CD1c-positive myeloid dendritic cell (primary cell): ENCODE results near the gene TMEM106C.

Experiments
- DNase-seq: peaks from one replicate; pipeline ENCODE4 v3.0.0-alpha.2; 2016; ENCODE audit errors: extremely low spot score

Gene TMEM106C

GRCh38 chr12:47963340-47964040 is at the start of gene TMEM106C:
Gene TMEM106C, plus strand, starts transcription at chr12:47963596. Its CDS starts 641 bp downstream, at chr12:47964237.
- DNase-seq = peak; percentile 97

GRCh38 chr12:47920913-47921312 is 42.5 kb upstream of the TMEM106C start:
- DNase-seq = no peak

GRCh38 chr12:47921907-47922306 is 41.5 kb upstream of the TMEM106C start:
- no peak for DNase-seq

- no peak for DNase-seq
Observed at GRCh38 chr12:47927346-47927745, 36.0 kb upstream of the TMEM106C start.

- no peak for DNase-seq
Observed at GRCh38 chr12:47930634-47931033, 32.8 kb upstream of the TMEM106C start.

GRCh38 chr12:47931187-47931586 is 32.2 kb upstream of the TMEM106C start:
- DNase-seq = no peak

GRCh38 chr12:47935184-47935583 is 28.2 kb upstream of the TMEM106C start:
- no peak for DNase-seq

GRCh38 chr12:47938093-47938492 is 25.3 kb upstream of the TMEM106C start:
- no peak for DNase-seq

GRCh38 chr12:47938594-47938993 is 24.8 kb upstream of the TMEM106C start:
- DNase-seq = no peak

GRCh38 chr12:47939009-47939601 is 24.3 kb upstream of the TMEM106C start:
- DNase-seq = no peak

- DNase-seq = no peak
Observed at GRCh38 chr12:47940773-47941474, 22.5 kb upstream of the TMEM106C start.

GRCh38 chr12:47941475-47941780 is 22.0 kb upstream of the TMEM106C start:
- DNase-seq = peak; percentile 11

GRCh38 chr12:47941871-47942613 is 21.4 kb upstream of the TMEM106C start:
- peak; percentile 40 for DNase-seq

- DNase-seq = no peak
Observed at GRCh38 chr12:47942614-47943225, 20.7 kb upstream of the TMEM106C start.

GRCh38 chr12:47943623-47944340 is 19.6 kb upstream of the TMEM106C start:
- no peak for DNase-seq

GRCh38 chr12:47944685-47945340 is 18.6 kb upstream of the TMEM106C start:
- no peak for DNase-seq

- no peak for DNase-seq
Observed at GRCh38 chr12:47945341-47945728, 18.1 kb upstream of the TMEM106C start.

GRCh38 chr12:47946413-47947323 is 16.7 kb upstream of the TMEM106C start:
- DNase-seq = peak; percentile 23

GRCh38 chr12:47947341-47947740 is 16.1 kb upstream of the TMEM106C start:
- DNase-seq = no peak
